GOT3 (cell line): ENCODE results near the gene FAM3A.

Experiments
- DNase-seq: peaks from one replicate; lab custom pipeline; 2025; ENCODE audit warnings: mixed read lengths; lab: John Stamatoyannopoulos, UW

The FAM3A gene

DNA sequence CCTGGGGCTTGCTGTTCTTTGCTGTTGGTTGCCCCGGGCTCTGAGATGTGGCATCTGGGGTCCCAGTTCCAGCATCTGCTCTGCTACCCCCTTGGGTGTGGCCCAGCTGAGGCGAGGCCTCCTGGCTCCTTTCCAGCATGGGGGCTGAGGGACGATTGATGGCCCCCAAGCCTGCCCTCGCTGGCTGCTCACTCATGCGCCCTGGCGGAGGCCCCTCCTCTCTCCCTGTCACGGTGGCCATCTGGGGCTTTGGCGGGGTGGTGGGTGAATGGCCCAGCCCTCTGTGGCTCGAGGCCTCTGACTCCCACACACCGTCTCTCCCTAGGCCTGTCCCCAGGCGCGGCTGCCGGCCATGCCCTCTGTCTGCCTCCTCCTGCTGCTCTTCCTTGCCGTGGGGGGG, 56.2 kb downstream of the FAM3A start:
- no peak for DNase-seq

DNA sequence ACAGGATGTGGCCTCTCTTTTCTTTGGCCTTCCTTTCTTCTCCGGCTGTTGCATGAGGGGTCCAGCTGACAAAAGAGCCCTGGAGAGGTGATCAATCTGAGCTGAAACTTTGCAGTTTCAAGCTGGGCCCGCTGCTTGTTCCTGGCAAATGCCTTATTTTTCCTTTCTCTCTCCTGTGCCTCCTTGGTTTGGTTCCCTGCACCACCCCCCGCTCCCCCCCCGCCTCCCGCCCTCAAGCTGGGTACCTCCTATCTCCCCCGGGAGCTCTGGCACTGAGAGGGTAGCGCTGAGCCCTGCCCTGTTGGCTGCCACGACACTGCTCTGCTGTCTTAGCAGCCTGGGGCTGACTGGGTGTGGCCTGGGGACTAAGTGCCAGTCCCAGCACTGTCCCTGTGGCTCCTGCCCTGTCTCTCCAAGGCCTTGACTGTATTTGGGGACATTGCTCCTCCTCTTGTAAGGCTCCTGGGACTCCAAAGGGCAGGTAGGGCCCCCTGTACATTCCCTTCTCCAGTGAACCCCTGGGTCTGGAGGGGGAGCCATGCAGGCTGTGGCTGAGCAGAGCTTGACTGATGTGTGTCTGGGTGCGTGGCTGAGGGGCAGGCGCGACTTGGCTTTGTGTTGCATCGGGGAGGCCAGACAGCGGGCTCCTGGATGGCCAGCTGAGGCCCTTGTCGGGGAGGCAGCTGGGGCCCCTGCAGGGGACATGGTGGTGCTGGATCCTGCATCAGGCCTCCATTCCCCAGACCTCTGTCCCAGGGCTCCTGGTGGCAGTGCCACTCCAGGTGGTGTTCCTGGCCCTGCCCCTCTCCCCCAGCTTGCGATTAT, 56.9 kb downstream of the FAM3A start:
- DNase-seq, result no peak

GRCh38 chrX:154458116-154458953, 57.7 kb downstream of the FAM3A start, which contains the start of gene PLXNA3:
TSS of gene PLXNA3 (plus strand) at chrX:154458281. CDS start at chrX:154460184, 1,903 bp downstream.
- DNase-seq, result no peak

DNA sequence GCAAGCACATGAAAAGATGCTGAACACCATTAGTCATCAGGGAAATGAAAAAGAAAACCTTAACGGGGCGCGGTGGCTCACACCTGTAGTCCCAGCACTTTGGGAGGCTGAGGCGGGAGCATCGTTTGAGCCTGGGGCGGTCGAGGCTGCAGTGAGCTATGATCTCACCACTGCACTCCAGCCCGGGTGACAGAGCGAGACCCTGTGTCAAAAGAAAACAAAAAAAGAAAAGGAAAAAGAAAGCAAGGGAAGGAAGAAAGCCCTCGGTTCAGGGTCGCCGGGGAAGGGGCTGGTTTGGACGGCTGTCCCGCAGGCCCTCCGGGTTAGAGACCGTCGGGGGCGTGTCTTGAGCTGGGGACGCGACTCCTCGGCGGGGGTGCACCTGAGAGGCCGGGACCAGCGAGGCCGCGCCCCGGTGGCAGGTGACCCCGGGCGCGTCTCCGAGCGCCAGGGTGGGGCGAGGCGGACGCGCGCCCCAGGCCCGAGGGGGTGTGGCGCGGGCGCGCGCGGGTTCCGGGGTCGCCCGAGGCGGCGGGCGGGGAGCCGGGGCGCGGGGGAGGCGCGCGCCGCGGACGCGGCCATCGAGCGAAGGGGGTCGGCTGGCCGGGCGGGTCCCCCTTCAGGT, 58.4 kb downstream of the FAM3A start:
- no peak for DNase-seq
